Measurements from ENCODE around the gene TNP1. TPM values are rescaled to one million over a fixed set of nuclear protein-coding genes. Genes with fewer than 3 reads are reported as not detected.

Gene TNP1
- total and polyA plus RNA-seq, 4 donors: not detected

DNA sequence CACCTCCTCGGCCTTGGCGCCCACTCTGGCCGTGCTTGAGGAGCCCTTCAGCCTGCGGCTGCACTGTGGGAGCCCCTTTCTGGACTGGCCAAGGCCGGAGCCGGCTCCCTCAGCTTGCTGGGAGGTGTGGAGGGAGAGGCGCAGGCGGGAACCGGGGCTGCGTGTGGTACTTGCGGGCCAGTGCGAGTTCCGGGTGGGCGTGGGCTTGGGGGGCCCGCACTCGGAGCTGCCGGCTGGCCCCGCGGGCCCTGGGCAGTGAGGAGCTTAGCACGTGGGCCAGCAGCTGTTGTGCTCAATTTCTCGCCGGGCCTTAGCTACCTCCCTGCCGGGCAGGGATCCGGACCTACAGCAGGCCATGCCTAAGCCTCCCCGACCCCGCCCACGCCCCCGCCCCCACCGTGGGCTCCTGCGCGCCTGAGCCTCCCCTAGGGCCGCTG is 25.3 kb upstream of the TNP1 start:
- no peaks in the 10 kb centered on the region for H3K36me3 ChIP-seq (ENCODE audit: control insufficient read depth in 4 of 4, insufficient read depth in 3 of 4, low read depth in 1 of 4, low read length in 3 of 4)
- H3K4me3 ChIP-seq (ENCODE audit: low read depth in 1 of 3, low read length in 3 of 3): no peak overlapping the region
- WGBS: 94% methylated on average over 32 of the region's 32 CpGs
- no peak overlapping the region for H3K9ac ChIP-seq (ENCODE audit: low read depth in 1 of 2, low read length in 2 of 2)
- H3K27ac ChIP-seq (ENCODE audit: low read depth in 1 of 2, low read length in 2 of 2): no peak overlapping the region
- H3K27me3 ChIP-seq (ENCODE audit: control insufficient read depth in 4 of 4, insufficient read depth in 4 of 4, low read length in 3 of 4): no peaks in the 10 kb centered on the region
- no peak for TF ChIP-seq YY1 (IDR thresholded peaks at IDR 0.05)
- no peaks in the 10 kb centered on the region for H3K9me3 ChIP-seq (ENCODE audit: control insufficient read depth in 4 of 4, low read length in 3 of 4)
- H3K4me1 ChIP-seq (ENCODE audit: control insufficient read depth in 4 of 4, insufficient read depth in 4 of 4, low read length in 3 of 4): peaks cover 0 to 3% (median 0%) of the 10 kb centered on the region in 4 donors
- no peak for DNase-seq (ENCODE audit: low spot score)

GRCh38 chr2:216884347-216884746 is 24.5 kb upstream of the TNP1 start:
- no peak overlapping the region for H3K27ac ChIP-seq (ENCODE audit: low read depth in 1 of 2, low read length in 2 of 2)
- no peak overlapping the region for H3K4me3 ChIP-seq (ENCODE audit: low read depth in 1 of 3, low read length in 3 of 3)
- no peaks in the 10 kb centered on the region for H3K9me3 ChIP-seq (ENCODE audit: control insufficient read depth in 4 of 4, low read length in 3 of 4)
- 59% methylated on average over 2 of the region's 2 CpGs for WGBS
- no peaks in the 10 kb centered on the region for H3K36me3 ChIP-seq (ENCODE audit: control insufficient read depth in 4 of 4, insufficient read depth in 3 of 4, low read depth in 1 of 4, low read length in 3 of 4)
- peaks cover 0 to 3% (median 0%) of the 10 kb centered on the region in 4 donors for H3K4me1 ChIP-seq (ENCODE audit: control insufficient read depth in 4 of 4, insufficient read depth in 4 of 4, low read length in 3 of 4)
- no peak for TF ChIP-seq TAF1 (conservative IDR thresholded peaks at IDR 0.05)
- TF ChIP-seq NR2F2 (IDR thresholded peaks at IDR 0.05): no peak
- TF ChIP-seq HNF4A (conservative IDR thresholded peaks at IDR 0.05): no peak
- TF ChIP-seq JUND (IDR thresholded peaks at IDR 0.05): no peak
- TF ChIP-seq, protein P1, sequence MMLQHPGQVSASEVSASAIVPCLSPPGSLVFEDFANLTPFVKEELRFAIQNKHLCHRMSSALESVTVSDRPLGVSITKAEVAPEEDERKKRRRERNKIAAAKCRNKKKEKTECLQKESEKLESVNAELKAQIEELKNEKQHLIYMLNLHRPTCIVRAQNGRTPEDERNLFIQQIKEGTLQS (IDR thresholded peaks at IDR 0.05): no peak
- no peak for TF ChIP-seq EGR1 (IDR thresholded peaks at IDR 0.05; ENCODE audit: low read depth in 2 of 2)
- no peak for TF ChIP-seq FOXA1 (IDR thresholded peaks at IDR 0.05)
- no peak for TF ChIP-seq SP1 (IDR thresholded peaks at IDR 0.05)
- TF ChIP-seq GABPA (IDR thresholded peaks at IDR 0.05 in 1 of 2, conservative IDR thresholded peaks at IDR 0.05 in 1 of 2): no peak
- no peak for TF ChIP-seq HNF4G (IDR thresholded peaks at IDR 0.05)
- no peak for TF ChIP-seq FOXA2 (IDR thresholded peaks at IDR 0.05)
- TF ChIP-seq, protein P2, sequence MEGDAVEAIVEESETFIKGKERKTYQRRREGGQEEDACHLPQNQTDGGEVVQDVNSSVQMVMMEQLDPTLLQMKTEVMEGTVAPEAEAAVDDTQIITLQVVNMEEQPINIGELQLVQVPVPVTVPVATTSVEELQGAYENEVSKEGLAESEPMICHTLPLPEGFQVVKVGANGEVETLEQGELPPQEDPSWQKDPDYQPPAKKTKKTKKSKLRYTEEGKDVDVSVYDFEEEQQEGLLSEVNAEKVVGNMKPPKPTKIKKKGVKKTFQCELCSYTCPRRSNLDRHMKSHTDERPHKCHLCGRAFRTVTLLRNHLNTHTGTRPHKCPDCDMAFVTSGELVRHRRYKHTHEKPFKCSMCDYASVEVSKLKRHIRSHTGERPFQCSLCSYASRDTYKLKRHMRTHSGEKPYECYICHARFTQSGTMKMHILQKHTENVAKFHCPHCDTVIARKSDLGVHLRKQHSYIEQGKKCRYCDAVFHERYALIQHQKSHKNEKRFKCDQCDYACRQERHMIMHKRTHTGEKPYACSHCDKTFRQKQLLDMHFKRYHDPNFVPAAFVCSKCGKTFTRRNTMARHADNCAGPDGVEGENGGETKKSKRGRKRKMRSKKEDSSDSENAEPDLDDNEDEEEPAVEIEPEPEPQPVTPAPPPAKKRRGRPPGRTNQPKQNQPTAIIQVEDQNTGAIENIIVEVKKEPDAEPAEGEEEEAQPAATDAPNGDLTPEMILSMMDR (IDR thresholded peaks at IDR 0.05; ENCODE audit: low read depth, low read length, missing input control): no peak
- TF ChIP-seq, protein P3, sequence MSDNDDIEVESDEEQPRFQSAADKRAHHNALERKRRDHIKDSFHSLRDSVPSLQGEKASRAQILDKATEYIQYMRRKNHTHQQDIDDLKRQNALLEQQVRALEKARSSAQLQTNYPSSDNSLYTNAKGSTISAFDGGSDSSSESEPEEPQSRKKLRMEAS (IDR thresholded peaks at IDR 0.05): no peak
- DNase-seq (ENCODE audit: low spot score): no peak
- H3K9ac ChIP-seq (ENCODE audit: low read depth in 1 of 2, low read length in 2 of 2): no peak overlapping the region
- H3K27me3 ChIP-seq (ENCODE audit: control insufficient read depth in 4 of 4, insufficient read depth in 4 of 4, low read length in 3 of 4): no peaks in the 10 kb centered on the region

- no peak for TF ChIP-seq JUND (IDR thresholded peaks at IDR 0.05)
- no peak for TF ChIP-seq NR2F2 (IDR thresholded peaks at IDR 0.05)
- TF ChIP-seq, protein P1 (IDR thresholded peaks at IDR 0.05): no peak
- Histone ChIP-seq H3K27ac (ENCODE audit: low read depth in 1 of 2, low read length in 2 of 2) (no peak overlapping the region), H3K4me1 (ENCODE audit: control insufficient read depth in 4 of 4, insufficient read depth in 4 of 4, low read length in 3 of 4) (peaks cover 0 to 3% (median 0%) of the 10 kb centered on the region in 4 donors), H3K9ac (ENCODE audit: low read depth in 1 of 2, low read length in 2 of 2) (no peak overlapping the region), H3K27me3 (ENCODE audit: control insufficient read depth in 4 of 4, insufficient read depth in 4 of 4, low read length in 3 of 4) (no peaks in the 10 kb centered on the region), H3K4me3 (ENCODE audit: low read depth in 1 of 3, low read length in 3 of 3) (no peak overlapping the region), H3K36me3 (ENCODE audit: control insufficient read depth in 4 of 4, insufficient read depth in 3 of 4, low read depth in 1 of 4, low read length in 3 of 4) (no peaks in the 10 kb centered on the region), H3K9me3 (ENCODE audit: control insufficient read depth in 4 of 4, low read length in 3 of 4) (no peaks in the 10 kb centered on the region)
- WGBS: 89% methylated on average over 6 of the region's 6 CpGs
- DNase-seq (ENCODE audit: low spot score): no peak
These were observed 23.0 kb upstream of the TNP1 start for GRCh38 chr2:216882876-216883275.
